Esophagus (tissue), 2 donors: ENCODE measurements around the gene IFITM2. TPM values are rescaled to one million over a fixed set of nuclear protein-coding genes. Genes with fewer than 3 reads are reported as not detected.
A peak's percentile ranks its signal among the peaks of the same experiment; 100 is the strongest.
"Not testable (repeated sequence)": the region's sequence is repeated elsewhere in the genome, so short reads cannot be mapped to it uniquely, and the experiment has no call there.

Experiments used
- H3K27ac ChIP-seq, 2 donors: one replicate each; pipeline ENCODE4 v1.5.1; 2013; ENCODE audit warnings: low read depth in 2 of 2, mild to moderate bottlenecking in 2 of 2, inconsistent platforms in 1 of 2, low read length in 1 of 2, moderate library complexity in 1 of 2
- H3K27me3 ChIP-seq, 2 donors: one replicate each; pipeline ENCODE4 v1.6.1; 2013; ENCODE audit warnings: low read length in 2 of 2, control low read depth in 1 of 2, mild to moderate bottlenecking in 1 of 2; ENCODE audit not compliant: insufficient read depth in 2 of 2, control insufficient read depth in 1 of 2
- H3K36me3 ChIP-seq, 2 donors: one replicate each; pipeline ENCODE4 v1.6.1; 2013; ENCODE audit warnings: low read length in 1 of 2; ENCODE audit not compliant: control insufficient read depth in 2 of 2, insufficient read depth in 2 of 2
- H3K4me1 ChIP-seq, 2 donors: one replicate each; pipeline ENCODE4 v1.6.1; 2013; ENCODE audit warnings: low read length in 1 of 2; ENCODE audit not compliant: control insufficient read depth in 2 of 2, insufficient read depth in 2 of 2
- H3K4me3 ChIP-seq, 2 donors: one replicate each; pipeline ENCODE4 v1.5.1; 2013; ENCODE audit warnings: low read length in 2 of 2, mild to moderate bottlenecking in 2 of 2, low read depth in 1 of 2, moderate library complexity in 1 of 2
- H3K9me3 ChIP-seq, 2 donors: one replicate each; pipeline ENCODE4 v1.6.1; 2013; ENCODE audit warnings: mild to moderate bottlenecking in 2 of 2, low read depth in 1 of 2, low read length in 1 of 2, moderate library complexity in 1 of 2; ENCODE audit not compliant: control insufficient read depth in 2 of 2, insufficient read depth in 1 of 2
- WGBS, 2 donors: extraction: QIAGEN DNeasy Blood & Tissue Kit; methylation state at CpG; one replicate each; pipeline ENCODE4 v1.1.7; 2013; 5-methylcytosine and 5-hydroxymethylcytosine counted together
- polyA plus RNA-seq, 2 donors: library from polyadenylated mRNA; stranded (reverse); fragments of 200-250 nt; gene quantifications; one replicate each; pipeline ENCODE4 v1.2.3, GENCODE V29; 2013
- donor health status: healthy with polysubstance abuse.
- donor health status: Bipolar disorder and iron deficiency.

IFITM2 gene
- polyA plus RNA-seq, 2 donors, result 72.3 to 165 TPM

DNA sequence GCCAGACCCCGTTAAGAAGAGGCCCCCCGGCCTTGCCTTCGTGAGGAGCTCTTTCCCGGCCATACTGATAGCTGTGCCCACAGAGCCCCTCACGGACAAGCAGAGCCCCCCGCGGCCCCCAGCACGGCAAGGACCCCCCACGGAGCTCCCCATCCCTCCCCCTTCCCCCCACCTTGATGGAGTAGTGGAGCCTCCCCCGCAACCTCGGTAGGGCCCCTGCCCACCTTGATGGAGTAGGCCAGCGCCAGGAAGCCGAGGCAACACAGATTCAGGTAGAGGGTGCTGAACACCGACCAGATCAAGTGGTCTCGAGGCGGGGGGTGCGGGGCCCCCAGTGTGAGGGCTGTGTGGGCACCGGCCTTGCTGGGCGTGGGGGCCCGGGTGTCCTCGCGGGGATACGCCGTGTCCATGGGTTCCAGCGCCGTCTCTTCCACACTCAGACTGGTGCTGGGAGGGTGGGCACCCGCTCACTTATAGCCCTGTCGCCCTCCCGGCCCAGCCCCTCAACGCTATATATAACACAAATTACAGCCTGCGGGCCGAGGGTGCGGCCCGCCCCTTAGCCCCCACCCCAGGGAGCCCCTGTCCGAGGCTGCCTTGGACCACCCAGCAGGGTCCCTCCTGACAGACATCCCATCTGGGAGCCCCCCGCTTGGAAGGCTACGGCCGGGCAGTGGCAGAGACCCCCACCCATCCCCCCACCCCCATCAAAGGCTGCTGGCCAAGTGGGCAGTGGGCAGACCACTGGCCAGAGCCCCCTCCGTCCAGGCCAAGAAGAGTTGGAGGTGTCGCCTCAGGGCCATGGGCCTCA, 8.3 kb upstream of the IFITM2 start, which contains the start of gene IFITM5:
TSS of gene IFITM5 (minus strand) at position 446 of the 811 bp plus-strand sequence. CDS start at position 410, 36 bp downstream.
- WGBS, 2 donors, result 58 to 61% methylated on average over 34 to 40 of the region's 40 CpGs
- H3K36me3 ChIP-seq, result no peaks in the 10 kb centered on the region
- peaks cover 2 to 5% of the 10 kb centered on the region in 2 donors for H3K4me1 ChIP-seq
- no peak within 1 kb of the TSS for H3K27ac ChIP-seq
- H3K27me3 ChIP-seq, result no peaks in the 10 kb centered on the region
- no peaks in the 10 kb centered on the region for H3K9me3 ChIP-seq
- no peak within 1 kb of the TSS for H3K4me3 ChIP-seq

DNA sequence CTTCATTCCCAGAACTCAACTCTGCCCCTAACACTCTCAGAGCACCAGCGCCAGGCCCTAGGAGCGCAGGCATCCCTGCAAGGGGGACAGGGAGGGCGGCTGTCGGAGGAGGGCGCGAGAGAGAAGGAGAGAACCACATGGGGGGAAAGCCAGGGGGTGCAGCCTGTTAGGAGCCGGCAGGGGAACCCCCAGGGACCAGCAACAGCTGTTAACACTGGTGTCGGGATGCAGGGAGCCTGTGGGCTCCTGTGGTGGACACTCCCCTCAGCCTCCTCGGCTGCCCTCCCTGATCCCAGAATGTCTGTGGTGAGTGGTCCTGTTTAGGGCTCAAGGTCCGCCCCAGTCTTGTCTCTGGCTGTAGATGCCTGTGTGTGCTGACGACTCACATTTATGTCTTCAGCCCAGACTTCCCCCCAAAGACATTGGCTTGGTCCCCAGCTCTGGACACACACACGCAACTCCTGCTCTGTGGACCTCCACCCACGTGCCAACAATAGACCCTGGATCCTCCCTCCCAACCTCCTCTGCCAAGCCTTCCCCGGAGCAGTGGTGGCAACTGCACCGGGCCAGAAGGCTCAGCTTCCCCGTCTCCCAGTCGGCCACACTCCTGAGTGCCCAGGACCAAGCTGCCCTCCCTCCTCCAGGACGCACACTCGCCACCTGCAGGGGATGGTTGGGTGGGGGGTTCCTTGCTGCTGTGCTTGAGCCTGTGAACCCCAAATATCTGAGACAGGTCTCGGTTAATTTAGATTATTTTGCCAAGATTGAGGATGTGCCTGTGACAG, 7.5 kb upstream of the IFITM2 start:
- WGBS, 2 donors, result 21 to 27% methylated on average over 17 to 20 of the region's 20 CpGs

GRCh38 chr11:303363-303762, 4.3 kb upstream of the IFITM2 start:
- no peaks in the 10 kb centered on the region for H3K27me3 ChIP-seq
- H3K4me1 ChIP-seq, result peaks cover 0 to 2% of the 10 kb centered on the region in 2 donors
- no peaks in the 10 kb centered on the region for H3K36me3 ChIP-seq
- H3K9me3 ChIP-seq, result no peaks in the 10 kb centered on the region
- H3K27ac ChIP-seq, result no peak overlapping the region
- WGBS, 2 donors, result 80 to 84% methylated on average over 12 of the region's 12 CpGs
- H3K4me3 ChIP-seq, result no peak overlapping the region

More for the DNA sequence above, 7.5 kb upstream of the IFITM2 start:
- Histone ChIP-seq H3K9me3 (no peaks in the 10 kb centered on the region), H3K27me3 (no peaks in the 10 kb centered on the region), H3K36me3 (no peaks in the 10 kb centered on the region), H3K4me3 (no peak overlapping the region), H3K27ac (no peak overlapping the region), H3K4me1 (peaks cover 2 to 5% of the 10 kb centered on the region in 2 donors)

GRCh38 chr11:304061-304506, 3.5 kb upstream of the IFITM2 start:
- H3K27me3 ChIP-seq, result no peaks in the 10 kb centered on the region
- no peaks in the 10 kb centered on the region for H3K9me3 ChIP-seq
- no peak overlapping the region for H3K4me3 ChIP-seq
- WGBS, 2 donors, result 85% methylated on average over 51 to 52 of the region's 52 CpGs
- H3K27ac ChIP-seq, result no peak overlapping the region
- H3K36me3 ChIP-seq, result no peaks in the 10 kb centered on the region
- H3K4me1 ChIP-seq, result peaks cover 0 to 6% of the 10 kb centered on the region in 2 donors

GRCh38 chr11:304915-305843, 2.4 kb upstream of the IFITM2 start:
- H3K27ac ChIP-seq, result no peak overlapping the region
- H3K4me3 ChIP-seq, result no peak overlapping the region
- H3K27me3 ChIP-seq, result no peaks in the 10 kb centered on the region

GRCh38 chr11:305844-306211, 1.8 kb upstream of the IFITM2 start:
- Histone ChIP-seq H3K4me1 (peaks cover 0 to 6% of the 10 kb centered on the region in 2 donors), H3K36me3 (no peaks in the 10 kb centered on the region), H3K27ac (no peak overlapping the region), H3K27me3 (no peaks in the 10 kb centered on the region), H3K4me3 (no peak overlapping the region), H3K9me3 (no peaks in the 10 kb centered on the region)
- WGBS, 2 donors, result 90 to 92% methylated on average over 10 of the region's 10 CpGs

More at GRCh38 chr11:304915-305843, 2.4 kb upstream of the IFITM2 start:
- no peaks in the 10 kb centered on the region for H3K9me3 ChIP-seq
- no peaks in the 10 kb centered on the region for H3K36me3 ChIP-seq
- 34 to 35% methylated on average over 19 of the region's 19 CpGs for WGBS, 2 donors
- H3K4me1 ChIP-seq, result peaks cover 0 to 6% of the 10 kb centered on the region in 2 donors

- WGBS, 2 donors, result 91 to 92% methylated on average over 17 of the region's 17 CpGs
- Histone ChIP-seq H3K27me3 (no peaks in the 10 kb centered on the region), H3K4me3 (no peak overlapping the region), H3K36me3 (no peaks in the 10 kb centered on the region), H3K27ac (peak overlapping the region in 1 of 2 donors; percentile 88), H3K9me3 (no peaks in the 10 kb centered on the region), H3K4me1 (peaks cover 0 to 6% of the 10 kb centered on the region in 2 donors)
Observed at GRCh38 chr11:306645-307371, 808 bp upstream of the IFITM2 start.

DNA sequence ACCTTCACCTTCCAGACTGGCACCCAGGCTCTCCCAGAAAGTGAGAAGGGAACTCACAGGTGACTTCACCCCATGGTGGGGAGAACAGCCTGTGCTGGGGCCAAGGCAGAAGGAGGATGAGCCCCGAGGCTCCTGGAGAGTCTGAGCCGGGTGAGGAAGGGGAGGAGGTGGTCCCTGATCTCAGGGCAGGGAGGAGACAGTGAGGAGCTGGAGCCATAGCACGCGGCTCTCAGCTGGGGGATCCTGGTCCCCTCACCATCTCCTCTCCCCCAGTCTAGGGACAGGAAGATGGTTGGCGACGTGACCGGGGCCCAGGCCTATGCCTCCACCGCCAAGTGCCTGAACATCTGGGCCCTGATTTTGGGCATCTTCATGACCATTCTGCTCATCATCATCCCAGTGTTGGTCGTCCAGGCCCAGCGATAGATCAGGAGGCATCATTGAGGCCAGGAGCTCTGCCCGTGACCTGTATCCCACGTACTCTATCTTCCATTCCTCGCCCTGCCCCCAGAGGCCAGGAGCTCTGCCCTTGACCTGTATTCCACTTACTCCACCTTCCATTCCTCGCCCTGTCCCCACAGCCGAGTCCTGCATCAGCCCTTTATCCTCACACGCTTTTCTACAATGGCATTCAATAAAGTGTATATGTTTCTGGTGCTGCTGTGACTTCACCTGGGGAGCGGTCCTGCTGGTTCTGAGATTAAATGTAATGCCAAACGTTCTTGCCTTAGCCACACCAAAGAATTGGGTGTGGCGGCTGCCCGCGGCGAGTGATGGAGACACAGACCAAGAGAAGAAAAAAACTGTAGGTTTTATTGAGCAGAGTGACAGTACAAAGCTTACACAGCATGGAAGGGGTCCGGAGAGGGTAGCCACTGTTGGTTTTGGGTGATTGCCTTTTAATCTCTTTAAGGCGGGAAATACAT, 1.4 kb downstream of the IFITM2 start:
- Histone ChIP-seq H3K27ac (peak overlapping the region; percentile 79 to 93), H3K4me3 (peak overlapping the region; percentile 25 to 32)
- WGBS, 2 donors, result 35 to 38% methylated on average over 21 to 24 of the region's 24 CpGs
- H3K36me3 ChIP-seq, H3K27me3 ChIP-seq, H3K4me1 ChIP-seq, H3K9me3 ChIP-seq: not testable (repeated sequence)
